MM.1S (cell line): ENCODE measurements around the gene KLF9.
A peak's percentile ranks its signal among the peaks of the same experiment; 100 is the strongest.

ENCODE experiments used
- DNase-seq: peaks from one replicate; pipeline ENCODE4 v3.0.0-alpha.2; 2015
- H2AFZ ChIP-seq: fragments of 300-600 bp; sonication (generic); 2 replicates; pipeline ENCODE4 v1.6.0; 2016; ENCODE audit warnings: antibody characterized with exemption, low read length
- H3F3A ChIP-seq: fragments of 300-600 bp; sonication (generic); 2 replicates; pipeline ENCODE4 v1.6.1; 2016; ENCODE audit warnings: mild to moderate bottlenecking, antibody characterized with exemption, low read length, moderate library complexity, mixed read lengths; ENCODE audit not compliant: insufficient read depth
- H3K27ac ChIP-seq: fragments of 300-600 bp; sonication (generic); 2 replicates; pipeline ENCODE4 v1.5.1; 2016; ENCODE audit warnings: mild to moderate bottlenecking, low read length
- H3K27me3 ChIP-seq: fragments of 300-600 bp; sonication (generic); replicated peaks from 2 replicates; pipeline ENCODE4 v1.6.0; 2016; ENCODE audit warnings: low read length; ENCODE audit not compliant: insufficient read depth
- H3K36me3 ChIP-seq: fragments of 300-600 bp; sonication (generic); replicated peaks from 2 replicates; pipeline ENCODE4 v1.6.1; 2016; ENCODE audit warnings: mild to moderate bottlenecking, low read length, mixed read lengths; ENCODE audit not compliant: insufficient read depth
- H3K4me1 ChIP-seq: fragments of 300-600 bp; sonication (generic); 2 replicates; pipeline ENCODE4 v1.6.1; 2016; ENCODE audit warnings: low read length, mixed read lengths
- H3K4me2 ChIP-seq: fragments of 300-600 bp; sonication (generic); 2 replicates; pipeline ENCODE4 v1.6.0; 2016; ENCODE audit warnings: low read depth, low read length
- H3K4me3 ChIP-seq: fragments of 300-600 bp; sonication (generic); 2 replicates; pipeline ENCODE4 v1.5.1; 2016; ENCODE audit warnings: low read length, mixed read lengths
- H3K79me2 ChIP-seq: fragments of 300-600 bp; sonication (generic); 2 replicates; pipeline ENCODE4 v1.6.1; 2016; ENCODE audit warnings: mixed run types, low read length, mixed read lengths
- H3K9ac ChIP-seq: fragments of 300-600 bp; sonication (generic); 2 replicates; pipeline ENCODE4 v1.6.1; 2016; ENCODE audit warnings: low read length, mixed read lengths
- H3K9me2 ChIP-seq: fragments of 300-600 bp; sonication (generic); replicated peaks from 2 replicates; pipeline ENCODE4 v1.6.1; 2016; ENCODE audit warnings: mild to moderate bottlenecking, low read length, mixed read lengths; ENCODE audit not compliant: insufficient read depth
- H3K9me3 ChIP-seq: fragments of 300-600 bp; sonication (generic); replicated peaks from 2 replicates; pipeline ENCODE4 v1.6.1; 2016; ENCODE audit warnings: mild to moderate bottlenecking, low read length, mixed read lengths; ENCODE audit not compliant: insufficient read depth
- H4K20me1 ChIP-seq: fragments of 300-600 bp; sonication (generic); 2 replicates; pipeline ENCODE4 v1.6.1; 2016; ENCODE audit warnings: mild to moderate bottlenecking, low read length, moderate library complexity, mixed read lengths; ENCODE audit not compliant: insufficient read depth
- EZH2 ChIP-seq: fragments of 300-600 bp; sonication (generic); optimal IDR thresholded peaks from 2 replicates; pipeline ENCODE3; 2017; ENCODE audit warnings: low read depth, mild to moderate bottlenecking, antibody characterized with exemption, low read length, mixed read lengths
- EZH2phosphoT487 ChIP-seq: fragments of 300-600 bp; sonication (generic); IDR thresholded peaks from 2 replicates; pipeline ENCODE4 v1.6.1; 2018; ENCODE audit warnings: antibody characterized with exemption, low read length
- TF ChIP-seq, protein P1 (sequence below): fragments of 300-600 bp; sonication (generic); IDR thresholded peaks from 2 replicates; pipeline ENCODE4 v1.5.1; 2016; ENCODE audit warnings: antibody characterized with exemption, low read length, mixed read lengths

The KLF9 gene

DNA sequence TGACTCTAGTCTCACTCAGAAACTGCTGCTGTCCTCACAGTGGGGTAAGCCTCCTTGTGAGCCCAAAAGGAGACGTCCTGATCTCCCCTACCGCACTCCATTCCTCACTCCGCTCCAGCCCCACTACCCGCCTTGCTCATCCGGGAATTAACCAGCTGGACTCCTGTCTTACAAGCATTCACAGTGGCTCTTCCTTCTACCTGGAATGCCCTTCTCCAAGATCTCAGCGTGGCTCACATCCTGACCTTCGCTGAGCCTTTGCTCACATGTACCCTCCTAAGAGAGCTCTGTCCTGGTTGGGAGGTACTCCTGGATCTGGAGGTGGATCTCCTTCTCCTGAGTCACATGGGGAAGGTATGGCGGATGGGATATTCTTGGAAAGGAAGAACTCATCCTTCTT is 10.7 kb upstream of the KLF9 start:
- Histone ChIP-seq H3K36me3 (no peaks in the 10 kb centered on the region), H3K4me1 (peaks cover 6% of the 10 kb centered on the region), H2AFZ (no peak overlapping the region), H3K4me3 (no peak overlapping the region), H3F3A (peaks cover 17% of the 10 kb centered on the region), H3K9me3 (no peaks in the 10 kb centered on the region), H4K20me1 (no peaks in the 10 kb centered on the region), H3K4me2 (no peak overlapping the region), H3K9ac (no peak overlapping the region), H3K79me2 (no peaks in the 10 kb centered on the region), H3K27me3 (no peaks in the 10 kb centered on the region), H3K9me2 (no peaks in the 10 kb centered on the region), H3K27ac (no peak overlapping the region)
- TF ChIP-seq, protein P1, sequence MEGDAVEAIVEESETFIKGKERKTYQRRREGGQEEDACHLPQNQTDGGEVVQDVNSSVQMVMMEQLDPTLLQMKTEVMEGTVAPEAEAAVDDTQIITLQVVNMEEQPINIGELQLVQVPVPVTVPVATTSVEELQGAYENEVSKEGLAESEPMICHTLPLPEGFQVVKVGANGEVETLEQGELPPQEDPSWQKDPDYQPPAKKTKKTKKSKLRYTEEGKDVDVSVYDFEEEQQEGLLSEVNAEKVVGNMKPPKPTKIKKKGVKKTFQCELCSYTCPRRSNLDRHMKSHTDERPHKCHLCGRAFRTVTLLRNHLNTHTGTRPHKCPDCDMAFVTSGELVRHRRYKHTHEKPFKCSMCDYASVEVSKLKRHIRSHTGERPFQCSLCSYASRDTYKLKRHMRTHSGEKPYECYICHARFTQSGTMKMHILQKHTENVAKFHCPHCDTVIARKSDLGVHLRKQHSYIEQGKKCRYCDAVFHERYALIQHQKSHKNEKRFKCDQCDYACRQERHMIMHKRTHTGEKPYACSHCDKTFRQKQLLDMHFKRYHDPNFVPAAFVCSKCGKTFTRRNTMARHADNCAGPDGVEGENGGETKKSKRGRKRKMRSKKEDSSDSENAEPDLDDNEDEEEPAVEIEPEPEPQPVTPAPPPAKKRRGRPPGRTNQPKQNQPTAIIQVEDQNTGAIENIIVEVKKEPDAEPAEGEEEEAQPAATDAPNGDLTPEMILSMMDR = no peak
- TF ChIP-seq EZH2phosphoT487 (no peak), EZH2 (no peak)
- DNase-seq = no peak

- TF ChIP-seq, protein P1 = no peak
- TF ChIP-seq EZH2 (no peak), EZH2phosphoT487 (no peak)
- H3K79me2 ChIP-seq = no peaks in the 10 kb centered on the region
- no peaks in the 10 kb centered on the region for H4K20me1 ChIP-seq
- H3K36me3 ChIP-seq = no peaks in the 10 kb centered on the region
- no peak overlapping the region for H3K4me2 ChIP-seq
- no peak overlapping the region for H3K9ac ChIP-seq
- no peak for DNase-seq
- H3K4me3 ChIP-seq = no peak overlapping the region
- H3K27ac ChIP-seq = no peak overlapping the region
- peaks cover 35% of the 10 kb centered on the region for H3F3A ChIP-seq
- no peaks in the 10 kb centered on the region for H3K9me3 ChIP-seq
- H3K27me3 ChIP-seq = no peaks in the 10 kb centered on the region
- H3K9me2 ChIP-seq = no peaks in the 10 kb centered on the region
- no peak overlapping the region for H2AFZ ChIP-seq
- H3K4me1 ChIP-seq = peaks cover 6% of the 10 kb centered on the region
These were observed 8.1 kb upstream of the KLF9 start for GRCh38 chr9:70422371-70423043.

GRCh38 chr9:70421272-70422180 is 7.1 kb upstream of the KLF9 start:
- H3F3A ChIP-seq = peaks cover 35% of the 10 kb centered on the region
- TF ChIP-seq, protein P1 = no peak
- TF ChIP-seq EZH2phosphoT487 = no peak
- no peaks in the 10 kb centered on the region for H3K27me3 ChIP-seq
- H3K9me2 ChIP-seq = no peaks in the 10 kb centered on the region
- H3K4me3 ChIP-seq = peak overlapping the region; percentile 83
- H3K27ac ChIP-seq = peak overlapping the region; percentile 99; the same call in 1 of the 2 replicates
- peak overlapping the region; percentile 96 for H3K9ac ChIP-seq
- H3K36me3 ChIP-seq = no peaks in the 10 kb centered on the region
- no peaks in the 10 kb centered on the region for H3K9me3 ChIP-seq
- H3K79me2 ChIP-seq = no peaks in the 10 kb centered on the region
- peak overlapping the region; percentile 57 for H2AFZ ChIP-seq
- H3K4me2 ChIP-seq = peak overlapping the region; percentile 99; the same call in 1 of the 2 replicates
- no peak for DNase-seq
- peaks cover 6% of the 10 kb centered on the region for H3K4me1 ChIP-seq
- H4K20me1 ChIP-seq = no peaks in the 10 kb centered on the region
